Islet of Langerhans (tissue), 1 donor: ENCODE data around the gene TNFRSF18.

ENCODE experiments used
- FAIRE-seq: peaks from one replicate; lab custom pipeline; 2011; peaks lifted over from hg19 to GRCh38; lab: Jason Lieb, UNC

Gene TNFRSF18

GRCh38 chr1:1227386-1227785 is 21.0 kb upstream of the TNFRSF18 start:
- FAIRE-seq = no peak

DNA sequence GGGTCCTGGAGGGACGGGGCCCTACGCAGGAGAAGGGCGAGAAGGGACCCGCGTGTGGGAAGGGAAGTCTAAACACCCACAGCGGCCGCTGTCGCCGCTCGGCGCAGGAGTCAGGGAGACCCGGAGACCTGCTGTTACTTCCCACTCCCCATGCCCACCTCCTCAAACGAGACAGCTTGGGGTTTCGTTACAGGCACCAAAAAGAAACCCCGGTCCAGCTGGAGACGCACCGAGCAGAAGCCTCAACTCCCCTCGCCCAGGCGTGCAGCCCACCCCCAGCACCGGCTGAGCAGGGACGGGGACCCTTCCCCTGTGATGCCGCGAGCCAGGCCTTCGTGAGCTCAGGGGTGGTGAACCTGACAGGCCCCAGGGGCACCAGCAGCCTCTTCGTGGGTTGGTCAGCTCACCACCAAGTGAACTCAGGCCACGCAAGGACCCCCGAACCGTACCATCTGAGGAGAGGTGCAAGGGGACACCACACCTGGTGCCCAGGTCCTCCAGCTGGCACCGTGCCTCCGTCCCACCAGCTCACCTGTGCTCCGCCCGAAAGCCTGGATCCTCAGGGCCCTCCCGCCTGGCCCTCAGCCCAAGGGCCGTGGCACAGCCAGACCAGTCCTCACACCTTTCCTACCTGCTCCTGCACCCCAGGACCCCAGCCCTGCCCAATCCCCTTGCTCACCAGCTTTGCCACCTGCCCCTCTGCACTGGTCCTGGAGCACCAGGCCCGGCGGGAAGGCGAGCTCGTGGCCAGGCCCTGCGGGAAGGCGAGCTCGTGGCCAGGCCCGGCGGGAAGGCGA is 20.4 kb upstream of the TNFRSF18 start:
- no peak for FAIRE-seq

DNA sequence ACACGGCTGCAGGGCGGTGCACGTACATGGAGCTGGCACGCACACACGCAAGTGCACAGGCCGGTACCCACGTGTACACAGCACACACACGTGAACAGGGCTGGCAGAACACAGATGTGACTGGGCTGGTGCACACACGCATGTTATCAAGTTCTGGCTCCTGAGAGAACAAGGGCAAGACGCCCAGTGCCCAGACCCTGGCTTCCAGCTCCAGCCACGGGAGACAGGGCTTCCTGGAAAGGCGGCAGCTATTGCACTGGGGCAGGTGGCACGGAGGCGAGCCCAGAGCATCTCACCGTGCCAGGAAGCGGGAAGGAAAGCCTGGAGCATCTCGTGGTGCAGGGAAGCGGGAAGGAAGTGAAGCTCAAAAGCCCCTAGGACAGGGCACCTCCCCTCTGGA is 19.5 kb upstream of the TNFRSF18 start:
- FAIRE-seq = no peak

DNA sequence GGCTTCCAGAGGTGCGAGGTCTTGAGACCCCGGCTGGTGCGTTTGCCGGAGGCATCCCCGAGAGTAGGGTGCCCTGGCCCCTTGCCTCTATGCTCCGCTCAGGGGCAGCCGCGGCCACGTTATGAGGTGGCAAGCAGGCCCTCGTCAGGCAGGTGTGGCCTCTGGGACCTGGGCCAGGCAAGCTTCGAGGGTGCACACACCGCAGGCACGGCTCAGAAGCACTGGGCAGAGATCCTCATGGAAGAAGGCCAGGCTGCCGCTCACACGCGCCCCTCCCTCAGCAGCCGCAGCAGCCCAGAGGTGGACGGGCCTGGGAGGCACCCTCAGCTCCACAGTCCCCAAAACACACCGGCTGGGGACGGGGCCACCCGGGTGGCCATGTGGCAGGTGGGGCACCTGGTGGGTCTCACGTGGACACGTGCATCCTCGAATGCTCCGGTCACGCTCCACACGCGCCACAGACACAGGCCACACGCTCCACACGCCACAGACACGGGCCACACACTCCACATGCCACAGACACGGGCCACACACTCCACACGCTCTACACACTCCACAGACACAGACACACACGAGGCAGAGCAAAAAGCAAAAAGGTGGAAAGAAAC is 18.9 kb upstream of the TNFRSF18 start:
- FAIRE-seq = no peak

DNA sequence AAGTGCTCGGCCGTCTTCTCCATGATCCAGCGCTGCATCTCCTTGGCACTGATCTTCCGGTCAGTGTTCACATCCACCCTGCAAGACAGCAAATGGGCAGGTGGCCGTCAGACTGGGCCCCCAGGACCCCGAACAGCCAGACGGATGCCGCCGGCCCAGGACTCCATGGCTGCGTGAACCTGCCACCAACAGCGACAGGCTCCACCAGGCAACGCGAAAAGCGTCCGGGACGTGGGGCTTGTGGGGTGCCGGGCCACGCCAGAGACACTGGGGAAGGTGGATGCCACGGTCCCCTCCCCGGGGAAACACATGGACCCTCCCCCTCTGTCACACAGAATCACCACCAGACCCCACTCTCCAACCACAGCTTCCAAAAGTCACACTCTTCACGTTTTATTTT is 17.5 kb upstream of the TNFRSF18 start:
- no peak for FAIRE-seq

DNA sequence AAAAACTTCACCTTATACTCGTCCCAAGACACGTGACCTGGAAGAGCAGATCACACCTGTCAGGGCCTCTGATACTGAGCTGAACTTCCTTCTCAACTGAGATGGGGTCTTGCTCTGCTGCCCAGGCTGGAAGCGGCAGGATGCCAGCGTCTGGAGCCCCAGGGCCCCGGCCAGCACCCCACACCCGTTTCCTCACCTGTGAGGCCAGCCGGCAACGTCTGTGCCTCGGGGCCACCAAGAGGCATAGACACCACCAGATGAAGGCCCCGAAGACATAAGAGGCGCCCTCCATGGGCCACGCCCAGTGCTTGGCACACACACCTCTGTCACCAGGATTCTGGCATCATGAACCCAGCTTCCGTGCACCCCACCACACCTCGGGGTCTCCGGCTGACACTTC is 16.9 kb upstream of the TNFRSF18 start:
- no peak for FAIRE-seq

GRCh38 chr1:1222575-1223225 is 16.3 kb upstream of the TNFRSF18 start:
- no peak for FAIRE-seq

DNA sequence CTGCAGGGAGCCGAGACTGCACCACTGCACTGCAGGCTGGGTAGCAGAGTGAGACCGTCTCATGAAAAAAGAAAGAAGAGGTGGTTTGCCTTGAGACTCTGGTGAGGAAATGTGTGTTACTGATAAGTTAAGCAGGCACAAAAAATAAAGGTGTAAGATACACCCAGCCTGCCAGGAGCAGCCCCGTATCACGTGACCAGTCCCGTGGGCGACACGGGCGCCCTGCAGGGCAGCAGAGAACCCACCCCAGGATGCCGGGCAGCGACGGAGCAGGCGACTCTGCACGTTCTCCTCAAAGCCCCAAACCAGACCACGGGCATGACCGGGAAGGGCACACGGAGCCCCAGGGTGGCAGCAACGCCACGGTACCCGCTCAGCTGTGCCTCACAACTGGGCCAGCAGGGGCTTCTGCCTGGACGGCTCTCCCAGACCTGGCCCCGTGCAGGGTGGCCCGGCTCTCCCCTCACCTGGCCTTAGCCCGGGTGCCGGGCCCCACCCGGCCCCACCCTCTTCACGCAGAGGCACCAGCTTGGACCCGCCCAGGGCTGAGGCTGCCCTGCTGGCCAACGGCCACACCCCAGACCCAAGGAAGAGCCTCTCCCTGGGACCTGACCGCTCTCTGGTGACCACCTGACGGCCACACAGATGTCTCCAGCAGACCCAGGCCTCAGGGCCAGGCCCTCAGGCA is 15.6 kb upstream of the TNFRSF18 start:
- no peak for FAIRE-seq

GRCh38 chr1:1220197-1220596 is 13.8 kb upstream of the TNFRSF18 start:
- no peak for FAIRE-seq

DNA sequence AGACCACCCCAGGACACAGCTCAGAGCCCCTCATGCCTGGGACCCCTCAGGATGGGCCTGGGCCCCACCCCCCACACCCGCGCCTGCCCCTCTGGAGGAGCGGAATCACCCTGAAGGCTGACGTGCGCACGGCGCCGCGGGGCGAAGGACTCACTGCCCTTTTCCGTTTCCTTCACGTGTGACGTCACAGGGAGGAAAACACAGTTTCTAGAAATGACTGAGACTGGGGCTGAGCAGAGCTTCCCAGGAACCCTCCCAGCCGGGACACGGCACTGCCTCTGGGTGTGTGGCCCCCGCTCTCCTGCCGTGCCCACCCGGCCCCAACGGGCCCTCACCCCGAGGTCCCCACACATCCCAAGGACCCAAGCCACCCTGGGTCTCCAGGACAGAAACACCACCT is 12.9 kb upstream of the TNFRSF18 start:
- FAIRE-seq = no peak

- FAIRE-seq = no peak
Measured at GRCh38 chr1:1218524-1219200, 12.3 kb upstream of the TNFRSF18 start.

GRCh38 chr1:1217621-1218523 is 11.5 kb upstream of the TNFRSF18 start:
- FAIRE-seq = no peak

DNA sequence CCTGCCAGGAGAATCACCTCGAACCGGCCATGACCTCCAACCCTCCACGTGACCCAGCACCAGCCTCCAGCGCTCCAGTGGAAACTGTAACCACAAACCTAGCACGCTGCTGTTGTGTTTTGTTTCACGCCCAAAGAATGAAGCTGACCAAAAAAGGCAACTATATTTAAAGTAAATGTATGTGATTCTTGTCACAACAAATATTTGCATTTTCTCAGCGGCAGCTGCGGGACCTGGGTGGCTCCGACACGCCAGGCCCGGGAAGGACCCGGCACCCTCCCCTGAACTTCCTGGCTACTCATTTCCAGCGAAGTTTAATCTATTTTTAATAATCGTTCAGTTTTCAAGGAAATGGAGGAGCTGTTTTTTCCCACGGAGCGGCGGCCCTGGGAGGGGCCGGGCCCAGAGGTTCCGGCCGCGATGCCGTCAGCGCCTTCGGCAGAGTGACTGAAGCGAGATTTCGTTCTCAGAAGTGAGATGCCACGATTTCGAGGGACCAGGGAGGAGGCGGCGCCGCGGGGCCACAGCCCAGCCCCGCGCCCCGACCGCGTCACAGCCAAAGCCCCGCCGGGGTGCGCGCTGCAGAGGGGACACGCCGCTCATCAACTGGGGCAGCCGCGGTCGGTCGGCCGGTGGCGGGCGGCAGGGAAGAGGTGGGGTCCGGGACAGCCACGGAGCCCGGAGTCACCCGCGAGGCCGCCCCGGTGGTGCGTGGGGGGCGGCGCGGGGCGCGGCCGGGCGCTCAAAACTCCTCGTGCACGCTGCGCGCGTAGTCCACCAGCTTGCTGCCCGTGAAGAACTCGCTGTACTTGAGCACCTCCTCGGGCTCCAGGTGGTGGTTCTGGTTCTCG is 10.6 kb upstream of the TNFRSF18 start:
- no peak for FAIRE-seq

- FAIRE-seq = no peak
Measured at GRCh38 chr1:1215881-1216605, 9.7 kb upstream of the TNFRSF18 start.

DNA sequence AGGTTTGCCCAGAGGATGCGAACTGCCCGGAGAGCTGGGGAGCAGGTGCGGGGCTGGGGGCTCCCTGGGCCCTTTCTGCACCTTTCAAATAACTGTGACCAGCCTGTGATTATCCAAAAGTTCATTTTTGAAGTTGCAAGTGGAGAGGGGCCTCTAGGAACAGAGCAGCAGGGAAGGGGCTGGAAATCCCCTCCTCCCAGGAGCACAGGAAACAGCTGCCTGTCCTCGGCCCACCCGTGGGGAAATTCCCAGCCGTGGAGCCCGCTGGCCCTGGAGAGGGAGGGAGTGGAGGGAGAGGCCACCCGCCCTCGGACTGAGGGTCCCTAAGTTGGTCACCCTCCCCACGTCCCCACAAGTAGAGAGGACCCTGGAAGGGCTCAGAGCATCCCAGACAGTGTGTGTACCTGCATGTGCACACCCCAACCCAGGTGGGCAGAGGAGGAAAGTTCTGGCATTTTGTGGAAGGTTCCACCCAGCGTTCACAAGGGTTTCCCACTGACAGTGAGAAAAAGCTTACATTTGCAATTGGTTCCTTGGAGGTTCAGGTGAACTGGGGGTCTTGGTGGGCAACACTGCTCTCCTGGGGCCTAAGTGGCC is 8.8 kb upstream of the TNFRSF18 start:
- no peak for FAIRE-seq

GRCh38 chr1:1213345-1214265 is 7.2 kb upstream of the TNFRSF18 start, which contains the start of gene TNFRSF4:
Gene TNFRSF4, minus strand, starts transcription at chr1:1214153. Its CDS starts 26 bp downstream, at chr1:1214127.
- no peak for FAIRE-seq

GRCh38 chr1:1212780-1213344 is 6.5 kb upstream of the TNFRSF18 start:
- FAIRE-seq = no peak
